Neuron (in vitro differentiated cells): ENCODE data around the gene SEC24A.
"Not testable (repeated sequence)": the region's sequence is repeated elsewhere in the genome, so short reads cannot be mapped to it uniquely, and the experiment has no call there.

Experiments used
- H2AFZ ChIP-seq: one replicate; pipeline ENCODE4 v1.6.1; 2013; ENCODE audit warnings: low read depth, mild to moderate bottlenecking, inconsistent platforms, low read length, moderate library complexity
- H3K27me3 ChIP-seq: one replicate; pipeline ENCODE4 v1.6.1; 2013; ENCODE audit warnings: low read length; ENCODE audit not compliant: insufficient read depth
- H3K36me3 ChIP-seq: one replicate; pipeline ENCODE4 v1.6.1; 2013; ENCODE audit warnings: low read length; ENCODE audit not compliant: insufficient read depth
- H3K4me1 ChIP-seq: one replicate; pipeline ENCODE4 v1.6.1; 2013; ENCODE audit warnings: low read length; ENCODE audit not compliant: insufficient read depth
- H3K4me3 ChIP-seq: 2 replicates; pipeline ENCODE4 v1.5.1; 2013; ENCODE audit warnings: mild to moderate bottlenecking, low read length, moderate library complexity
- H3K9me3 ChIP-seq: one replicate; pipeline ENCODE4 v1.6.1; 2013; ENCODE audit warnings: low read length

Gene SEC24A

GRCh38 chr5:134648425-134649162 is at the start of gene SEC24A:
TSS of gene SEC24A (plus strand) at chr5:134648785. CDS start at chr5:134649077, 292 bp downstream.
- Histone ChIP-seq H2AFZ (peak within 1 kb of the TSS; percentile 96), H3K4me1 (peaks cover 22% of the 10 kb centered on the region), H3K4me3 (peak within 1 kb of the TSS; percentile 94), H3K36me3 (no peaks in the 10 kb centered on the region), H3K27me3 (no peaks in the 10 kb centered on the region), H3K9me3 (no peaks in the 10 kb centered on the region)

GRCh38 chr5:134599820-134600219 is 48.8 kb upstream of the SEC24A start:
- H3K36me3 ChIP-seq: peaks cover 11% of the 10 kb centered on the region
- H3K4me1 ChIP-seq: not testable (repeated sequence)

DNA sequence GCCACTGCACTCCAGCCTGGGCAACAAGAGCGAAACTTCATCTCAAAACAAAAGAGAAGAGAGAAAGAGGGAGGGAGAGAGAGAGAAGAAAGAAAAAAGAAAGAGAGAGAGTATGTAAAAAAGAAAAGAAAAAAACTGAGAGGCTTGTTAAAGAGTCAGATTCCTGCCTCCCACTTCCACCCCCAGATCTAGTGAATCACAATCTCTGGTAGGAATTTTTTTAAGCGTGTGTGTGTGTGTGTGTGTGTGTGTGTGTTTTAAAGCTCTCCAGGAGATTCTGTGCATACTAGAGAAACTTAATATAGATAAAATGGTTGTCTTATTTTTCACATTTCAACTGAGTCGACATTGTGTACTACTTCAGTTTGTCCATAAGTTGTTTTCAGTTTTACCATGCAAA is 48.0 kb upstream of the SEC24A start:
- Histone ChIP-seq H2AFZ (no peak overlapping the region), H3K36me3 (peaks cover 16% of the 10 kb centered on the region), H3K27me3 (no peaks in the 10 kb centered on the region), H3K9me3 (no peaks in the 10 kb centered on the region), H3K4me3 (no peak overlapping the region), H3K4me1 (no peaks in the 10 kb centered on the region)

More at GRCh38 chr5:134599820-134600219, 48.8 kb upstream of the SEC24A start:
- not testable (repeated sequence) for H2AFZ ChIP-seq, H3K9me3 ChIP-seq, H3K27me3 ChIP-seq, H3K4me3 ChIP-seq

GRCh38 chr5:134603059-134603458 is 45.5 kb upstream of the SEC24A start:
- peaks cover 31% of the 10 kb centered on the region for H3K36me3 ChIP-seq
- H3K27me3 ChIP-seq: no peaks in the 10 kb centered on the region
- no peaks in the 10 kb centered on the region for H3K4me1 ChIP-seq
- no peak overlapping the region for H2AFZ ChIP-seq
- H3K4me3 ChIP-seq: no peak overlapping the region
- H3K9me3 ChIP-seq: no peaks in the 10 kb centered on the region

DNA sequence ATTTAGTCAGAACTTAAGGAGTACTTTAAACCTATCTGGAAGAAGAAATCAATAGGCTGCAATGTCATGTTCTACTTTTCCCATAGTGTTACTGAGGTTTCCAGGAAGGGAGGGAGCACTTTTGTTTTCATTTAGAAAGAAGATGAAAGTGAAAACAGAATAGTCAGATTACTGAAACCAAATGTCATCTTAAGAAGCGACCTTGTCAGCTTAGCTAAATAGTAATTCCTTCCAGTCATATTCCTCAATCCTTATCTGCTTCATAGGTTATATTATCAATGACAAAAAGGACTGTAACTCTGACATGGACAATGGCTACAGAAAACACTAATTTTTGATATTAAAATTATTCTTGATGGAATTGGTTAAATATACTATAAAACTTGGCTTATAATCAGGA is 43.7 kb upstream of the SEC24A start:
- no peaks in the 10 kb centered on the region for H3K4me1 ChIP-seq
- H3K9me3 ChIP-seq: no peaks in the 10 kb centered on the region
- no peak overlapping the region for H2AFZ ChIP-seq
- peaks cover 46% of the 10 kb centered on the region for H3K36me3 ChIP-seq
- no peaks in the 10 kb centered on the region for H3K27me3 ChIP-seq
- no peak overlapping the region for H3K4me3 ChIP-seq

DNA sequence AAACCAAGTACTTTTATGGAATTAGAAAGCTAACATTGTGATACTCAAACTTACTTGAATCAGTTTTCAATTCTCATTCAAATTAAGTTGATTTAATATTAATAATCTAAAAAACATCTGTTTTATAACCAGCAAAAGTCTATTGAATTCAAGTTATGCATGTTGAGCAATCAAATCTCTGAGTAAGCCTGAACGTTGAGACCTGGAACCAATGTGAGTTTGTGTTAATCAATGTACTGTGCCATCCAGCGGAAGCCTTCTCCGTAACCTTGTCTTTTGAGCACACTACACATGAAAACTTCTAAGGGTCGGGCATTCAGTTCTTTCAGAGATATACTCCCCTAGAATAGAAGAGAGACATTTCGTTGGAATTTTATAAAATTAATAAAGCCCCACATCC is 41.9 kb upstream of the SEC24A start:
- Histone ChIP-seq H3K36me3 (peaks cover 55% of the 10 kb centered on the region), H2AFZ (no peak overlapping the region), H3K4me3 (no peak overlapping the region), H3K27me3 (no peaks in the 10 kb centered on the region), H3K4me1 (no peaks in the 10 kb centered on the region), H3K9me3 (no peaks in the 10 kb centered on the region)

DNA sequence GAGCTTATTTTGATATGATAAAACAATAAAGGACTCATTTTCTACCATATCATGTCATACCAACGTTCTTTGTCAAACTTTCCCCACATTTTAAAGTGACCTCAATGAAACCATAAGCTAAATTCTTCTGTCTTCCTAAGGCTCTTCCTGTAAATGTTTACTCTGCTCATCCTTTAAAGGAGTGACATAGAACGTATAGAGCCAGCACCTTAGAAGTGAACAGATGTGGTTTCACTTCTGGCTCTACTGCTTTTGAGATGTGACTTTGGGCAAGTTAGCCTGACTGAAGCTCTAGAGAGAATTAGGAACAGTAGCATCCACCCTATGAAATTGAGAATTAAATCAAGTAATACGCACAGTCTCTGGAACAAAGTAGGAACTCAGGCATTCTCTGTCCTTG is 40.0 kb upstream of the SEC24A start:
- H3K36me3 ChIP-seq: peaks cover 60% of the 10 kb centered on the region

GRCh38 chr5:134609232-134609851 is 39.2 kb upstream of the SEC24A start:
- Histone ChIP-seq H2AFZ (no peak overlapping the region), H3K4me1 (no peaks in the 10 kb centered on the region), H3K27me3 (no peaks in the 10 kb centered on the region), H3K4me3 (no peak overlapping the region), H3K9me3 (no peaks in the 10 kb centered on the region), H3K36me3 (peaks cover 62% of the 10 kb centered on the region)

More for the DNA sequence above, 40.0 kb upstream of the SEC24A start:
- H3K9me3 ChIP-seq: no peaks in the 10 kb centered on the region
- no peaks in the 10 kb centered on the region for H3K4me1 ChIP-seq
- no peak overlapping the region for H3K4me3 ChIP-seq
- H2AFZ ChIP-seq: no peak overlapping the region
- H3K27me3 ChIP-seq: no peaks in the 10 kb centered on the region

GRCh38 chr5:134610725-134611124 is 37.9 kb upstream of the SEC24A start:
- no peak overlapping the region for H3K4me3 ChIP-seq
- no peaks in the 10 kb centered on the region for H3K4me1 ChIP-seq
- H3K27me3 ChIP-seq: no peaks in the 10 kb centered on the region
- no peaks in the 10 kb centered on the region for H3K9me3 ChIP-seq
- peaks cover 56% of the 10 kb centered on the region for H3K36me3 ChIP-seq
- H2AFZ ChIP-seq: no peak overlapping the region

DNA sequence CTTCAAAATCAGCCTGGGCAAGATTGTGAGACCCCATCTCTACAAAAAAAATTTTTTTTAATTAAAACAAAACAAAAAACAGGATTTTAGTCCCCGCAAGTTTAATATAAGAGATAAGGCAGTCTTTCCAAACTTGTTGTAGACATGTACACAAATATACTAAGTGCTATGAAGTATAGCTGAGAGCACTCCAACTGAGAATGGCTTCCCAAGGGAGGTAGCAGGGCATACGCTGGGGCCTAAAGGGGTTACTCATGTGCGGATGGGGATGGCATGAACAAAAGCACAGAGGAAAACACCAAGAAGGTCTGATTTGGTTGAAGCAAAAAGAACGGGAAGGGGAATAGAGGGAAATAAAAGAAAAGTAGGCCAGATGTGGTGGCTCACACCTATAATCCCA is 37.1 kb upstream of the SEC24A start:
- H3K4me3 ChIP-seq: no peak overlapping the region
- H3K9me3 ChIP-seq: no peaks in the 10 kb centered on the region
- no peaks in the 10 kb centered on the region for H3K27me3 ChIP-seq
- no peak overlapping the region for H2AFZ ChIP-seq
- H3K36me3 ChIP-seq: peaks cover 53% of the 10 kb centered on the region
- no peaks in the 10 kb centered on the region for H3K4me1 ChIP-seq

DNA sequence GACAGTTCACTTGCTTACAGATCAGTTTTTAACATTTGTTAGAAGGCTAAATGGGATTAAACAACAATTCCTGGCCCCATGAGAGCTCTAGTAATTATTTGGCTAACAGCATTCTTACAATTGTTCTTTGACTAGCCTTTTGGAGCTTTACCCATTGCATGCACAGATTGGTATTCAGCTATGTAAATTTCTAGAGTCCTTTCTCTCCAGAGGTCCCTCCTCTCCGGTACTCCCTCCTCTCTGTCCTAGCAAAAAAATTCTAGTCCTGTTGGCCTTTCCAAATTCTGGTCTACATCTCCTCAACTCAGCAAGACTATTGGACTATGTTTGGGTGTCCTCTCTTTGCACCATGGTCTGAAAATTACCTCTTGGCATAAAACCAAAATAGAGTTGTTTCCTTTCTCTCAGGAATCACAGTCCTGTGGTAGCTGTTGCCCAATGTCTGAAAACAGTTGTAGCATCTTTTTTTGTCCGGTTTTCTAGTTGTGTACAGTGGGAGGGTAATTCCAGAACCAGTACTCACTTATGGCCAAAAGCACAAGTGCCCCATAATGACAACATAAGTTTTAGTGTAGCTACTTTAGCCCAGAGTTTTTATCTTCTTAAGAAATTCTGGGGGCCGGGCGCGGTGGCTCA is 34.0 kb upstream of the SEC24A start:
- Histone ChIP-seq H3K27me3 (no peaks in the 10 kb centered on the region), H3K4me3 (no peak overlapping the region), H3K36me3 (peaks cover 46% of the 10 kb centered on the region), H2AFZ (no peak overlapping the region), H3K9me3 (no peaks in the 10 kb centered on the region), H3K4me1 (no peaks in the 10 kb centered on the region)

DNA sequence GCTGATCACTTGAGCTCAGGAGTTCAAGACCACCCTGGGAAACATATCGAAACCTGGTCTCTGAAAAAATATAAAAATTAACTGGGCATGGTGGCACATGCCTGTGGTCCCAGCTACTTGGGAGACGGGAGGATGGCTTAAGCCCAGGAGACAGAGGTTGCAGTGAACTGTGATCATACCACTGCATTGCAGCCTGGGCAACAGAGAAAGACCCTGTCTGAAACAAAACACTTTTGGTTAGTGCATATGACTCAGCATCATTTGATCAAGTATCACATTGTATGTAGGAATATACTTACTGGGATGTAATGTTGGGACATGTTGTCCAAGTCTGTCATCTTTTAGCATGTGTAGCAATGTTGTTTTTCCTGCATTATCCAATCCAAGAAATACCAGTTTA is 28.0 kb upstream of the SEC24A start:
- Histone ChIP-seq H2AFZ (no peak overlapping the region), H3K4me1 (no peaks in the 10 kb centered on the region), H3K36me3 (peaks cover 38% of the 10 kb centered on the region), H3K9me3 (no peaks in the 10 kb centered on the region), H3K27me3 (no peaks in the 10 kb centered on the region), H3K4me3 (no peak overlapping the region)

GRCh38 chr5:134625559-134625958 is 23.0 kb upstream of the SEC24A start:
- peaks cover 11% of the 10 kb centered on the region for H3K36me3 ChIP-seq
- H2AFZ ChIP-seq: no peak overlapping the region
- H3K27me3 ChIP-seq: no peaks in the 10 kb centered on the region
- H3K9me3 ChIP-seq: no peaks in the 10 kb centered on the region
- no peak overlapping the region for H3K4me3 ChIP-seq
- H3K4me1 ChIP-seq: no peaks in the 10 kb centered on the region
